GM20431 (cell line): ENCODE data around the gene CPA2.
"Not testable (repeated sequence)": the region's sequence is repeated elsewhere in the genome, so short reads cannot be mapped to it uniquely, and the experiment has no call there.

Source experiments
- in situ Hi-C: fragments of 300-500 bp; cut with MseI, MboI; formaldehyde crosslinking; loops from one replicate; pipeline ENCODE4 v1.15.0; 2020; ENCODE audit warnings: low sequenced_read_pairs; ENCODE audit not compliant: unreplicated experiment

CPA2 gene

DNA sequence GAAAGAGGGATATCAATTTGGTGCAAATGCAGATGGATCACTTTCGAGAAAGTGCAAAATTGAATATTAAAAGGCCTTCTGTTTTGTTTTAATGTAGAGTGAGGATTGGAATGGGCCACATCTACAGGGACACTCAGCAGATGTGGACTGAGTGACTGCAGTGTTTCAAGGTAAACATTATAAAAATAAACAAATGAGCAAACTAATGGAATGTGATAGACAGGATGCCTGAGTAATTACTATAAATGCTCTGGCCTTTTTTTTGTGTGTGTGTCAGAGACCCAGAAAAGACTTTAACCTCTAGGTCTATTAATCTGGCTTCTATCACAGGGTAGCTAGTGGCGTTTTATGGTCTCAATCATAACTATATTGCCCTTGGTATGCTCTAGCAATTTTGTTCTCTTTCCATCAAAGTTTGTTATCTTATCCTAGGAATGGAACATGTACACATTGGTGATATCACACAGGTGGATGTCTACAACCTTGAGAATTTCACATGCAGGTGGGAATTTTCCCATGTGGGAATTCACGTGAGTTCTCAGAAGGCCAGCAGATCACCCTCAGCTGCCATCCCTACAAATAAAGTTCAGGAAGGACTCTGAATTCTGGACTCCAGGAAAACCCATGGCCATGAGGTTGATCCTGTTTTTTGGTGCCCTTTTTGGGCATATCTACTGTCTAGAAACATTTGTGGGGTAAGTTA lies at the start of gene CPA2:
TSS of gene CPA2 (plus strand) at position 606 of the 703 bp plus-strand sequence. CDS start at position 625, 19 bp downstream.
- in situ Hi-C loops: no loop called here

DNA sequence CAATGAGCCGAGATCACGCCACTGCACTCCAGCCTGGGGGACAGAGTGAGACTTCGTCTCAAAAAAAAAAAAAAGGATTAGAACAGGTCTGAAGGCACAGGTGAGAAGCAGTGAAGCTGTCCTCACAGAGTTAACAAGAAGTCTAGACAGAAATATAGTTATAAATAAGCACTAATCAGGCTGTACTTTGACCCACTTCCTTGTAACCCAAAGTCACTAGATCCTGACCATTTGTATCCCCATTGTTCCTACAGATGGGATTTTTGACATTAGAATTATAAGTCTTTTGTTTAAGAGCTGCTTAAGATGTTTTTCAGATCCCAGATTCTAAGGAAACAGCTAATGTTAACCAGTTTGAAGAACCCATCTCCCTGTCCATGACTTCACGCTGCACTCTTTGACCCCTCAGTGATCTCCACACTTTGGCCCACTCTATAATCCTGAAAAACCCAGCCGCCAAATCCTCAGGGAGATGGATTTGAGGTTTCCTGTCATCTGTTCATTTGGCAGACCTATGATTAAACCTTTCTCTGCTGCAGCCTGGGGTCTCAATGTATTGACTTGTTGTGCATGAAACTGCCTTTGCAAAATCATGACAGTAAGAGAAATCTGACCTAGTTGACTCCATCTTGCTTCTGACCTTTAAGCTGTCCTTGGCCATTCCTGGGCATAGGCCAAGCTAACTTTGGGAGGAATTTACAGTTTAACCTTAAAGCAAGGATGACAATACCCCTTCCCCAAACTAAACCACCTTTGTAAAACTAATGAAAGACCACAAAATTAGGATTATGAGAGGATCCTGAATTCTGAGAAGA lies 47.6 kb upstream of the CPA2 start:
- in situ Hi-C loops: no loop called here

DNA sequence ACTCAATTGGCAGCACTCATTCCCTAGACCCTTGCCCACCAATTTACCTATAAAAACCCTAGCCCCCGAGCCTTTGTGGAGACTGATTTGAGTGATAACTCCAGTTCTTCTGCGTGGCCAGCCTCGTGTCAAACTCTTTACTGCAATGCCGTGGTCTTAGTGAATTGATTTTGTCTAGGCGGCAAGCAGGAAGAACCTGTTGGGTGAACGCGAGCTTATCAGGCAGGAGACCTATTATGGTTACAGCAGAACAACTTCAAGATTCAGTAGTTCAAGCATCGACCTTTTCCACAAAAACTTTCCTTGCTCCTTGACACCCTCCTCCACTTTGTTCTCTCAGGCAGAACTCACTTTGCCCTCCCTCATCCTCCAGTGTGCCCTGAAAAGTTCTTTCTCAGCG lies 46.8 kb upstream of the CPA2 start:
- in situ Hi-C loops: no loop called here

DNA sequence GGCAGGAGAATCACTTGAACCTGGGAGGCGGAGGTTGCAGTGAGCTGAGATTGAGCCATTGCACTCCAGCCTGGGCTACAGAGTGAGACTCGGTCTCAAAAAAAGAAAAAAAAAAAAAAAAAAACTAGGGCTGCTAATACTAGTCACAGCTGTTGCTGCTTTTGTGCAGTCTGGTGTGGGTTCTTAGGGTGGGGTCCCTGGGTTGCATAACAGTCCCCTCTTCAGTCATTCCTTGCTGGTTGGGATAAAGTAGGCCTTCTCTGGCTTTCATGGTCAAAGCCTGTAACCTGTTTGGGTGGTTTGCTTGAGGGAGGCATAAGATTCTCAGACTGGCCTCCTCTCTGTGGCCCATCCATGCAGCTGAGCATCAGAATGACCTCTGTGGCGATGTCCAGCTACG lies 44.9 kb upstream of the CPA2 start:
- in situ Hi-C loops: no loop called here

DNA sequence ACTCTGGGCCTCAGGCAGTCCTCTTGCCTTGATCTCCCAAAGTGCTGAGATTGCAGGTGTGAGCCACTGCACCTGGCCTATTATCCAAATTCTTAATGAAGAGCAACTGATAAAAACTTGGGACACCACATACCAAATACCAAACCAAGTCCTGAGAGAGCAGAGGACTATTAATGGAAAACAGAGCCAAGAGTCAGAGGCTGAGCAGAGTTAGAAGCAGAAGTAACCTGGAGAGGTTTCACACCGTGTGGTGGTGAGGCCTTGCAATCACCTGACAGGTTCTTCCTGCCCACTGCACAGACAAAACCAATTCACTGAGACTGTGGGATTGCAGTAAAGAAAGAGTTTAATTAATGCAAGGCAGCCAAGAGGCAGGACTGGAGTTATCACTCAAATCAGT lies 43.0 kb upstream of the CPA2 start:
- in situ Hi-C loops: no loop called here

DNA sequence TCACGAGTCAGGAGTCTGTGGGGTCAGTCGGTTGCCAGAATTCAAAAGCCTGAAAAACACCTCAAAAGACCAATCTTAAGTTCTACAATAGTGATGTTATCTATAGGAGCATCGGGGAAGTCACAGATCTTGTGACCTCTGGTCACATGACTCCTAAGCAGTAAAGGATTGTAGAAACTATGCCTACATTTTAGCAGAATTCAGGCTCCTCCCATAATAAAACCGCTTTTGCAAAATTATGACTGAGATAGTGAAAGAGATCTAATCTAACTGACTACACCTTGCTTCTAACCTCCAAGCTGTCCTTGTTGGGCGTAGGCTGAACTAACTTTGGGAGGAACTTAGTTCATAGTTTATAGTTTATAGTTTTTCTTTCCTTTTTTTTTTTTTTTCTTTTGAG lies 42.5 kb upstream of the CPA2 start:
- in situ Hi-C loops: no loop called here

DNA sequence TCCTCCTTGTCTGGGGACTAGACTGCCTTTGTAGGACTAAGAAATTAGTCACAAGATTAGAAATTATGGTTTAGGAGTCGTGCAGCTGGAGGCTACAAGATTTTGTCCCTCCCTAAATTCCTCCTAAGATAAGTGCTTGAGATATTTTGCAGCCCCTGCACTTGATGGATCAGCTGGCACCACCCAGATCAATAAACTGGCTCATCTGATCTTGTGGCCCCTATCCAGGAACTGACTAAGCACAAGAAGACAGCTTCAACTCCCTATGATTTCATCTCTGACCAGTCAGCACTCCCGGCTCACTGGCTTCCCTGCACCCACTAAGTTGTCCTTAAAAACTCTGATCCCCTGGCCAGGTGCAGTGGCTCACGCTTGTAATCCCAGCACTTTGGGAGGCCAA lies 41.7 kb upstream of the CPA2 start:
- in situ Hi-C loops: not testable (repeated sequence)

DNA sequence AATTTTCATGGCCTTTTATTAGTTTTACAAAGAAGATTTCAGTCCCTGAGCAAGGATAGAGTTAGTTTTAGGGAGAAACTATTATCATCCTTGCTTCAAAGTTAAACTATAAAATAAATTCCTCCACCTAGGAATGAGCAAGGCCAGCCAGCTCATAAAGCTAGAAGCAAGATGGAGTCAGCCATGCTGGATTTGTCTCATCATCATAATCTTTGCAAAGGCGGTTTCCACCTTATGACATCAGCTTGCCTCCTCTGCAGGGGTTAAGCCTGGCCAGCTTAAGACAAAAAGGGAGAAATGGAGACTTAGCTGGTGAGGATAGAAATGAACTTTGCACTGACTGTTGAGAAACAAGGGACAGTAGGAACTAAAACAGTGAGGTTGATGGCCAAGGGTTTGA lies 40.3 kb upstream of the CPA2 start:
- in situ Hi-C loops: no loop called here

DNA sequence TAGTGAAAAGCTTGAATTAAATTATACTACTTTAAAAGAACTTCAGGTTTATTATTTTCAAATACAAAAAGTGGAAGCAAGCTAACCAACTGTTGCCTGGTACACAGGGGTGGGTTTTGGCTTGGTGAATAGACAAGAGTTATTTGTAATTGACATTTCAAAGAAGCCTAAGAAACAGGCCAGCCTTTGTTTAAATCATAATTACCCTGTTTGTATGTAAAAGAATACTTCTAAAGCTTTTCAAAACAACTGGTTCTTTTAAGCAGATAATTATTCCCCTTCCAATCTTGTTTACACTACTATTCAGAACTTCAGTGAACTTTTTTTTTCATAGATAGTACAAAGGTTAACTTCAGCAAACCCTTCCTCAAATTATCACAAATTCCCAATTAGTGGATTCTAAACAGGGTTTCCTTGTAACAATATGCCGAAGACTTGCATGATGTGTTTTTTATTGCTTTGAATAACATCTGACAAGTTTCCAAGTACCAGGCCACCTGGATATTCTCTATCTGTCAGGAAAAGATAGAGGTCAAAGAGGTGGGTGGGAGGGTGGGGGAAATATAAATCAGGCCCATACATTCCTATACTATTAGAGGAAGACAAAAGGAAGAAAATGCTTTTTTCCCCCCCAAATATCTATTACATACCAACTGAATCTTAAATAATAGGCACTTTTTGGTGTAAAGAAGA lies 38.6 kb upstream of the CPA2 start:
- in situ Hi-C loops: no loop called here

DNA sequence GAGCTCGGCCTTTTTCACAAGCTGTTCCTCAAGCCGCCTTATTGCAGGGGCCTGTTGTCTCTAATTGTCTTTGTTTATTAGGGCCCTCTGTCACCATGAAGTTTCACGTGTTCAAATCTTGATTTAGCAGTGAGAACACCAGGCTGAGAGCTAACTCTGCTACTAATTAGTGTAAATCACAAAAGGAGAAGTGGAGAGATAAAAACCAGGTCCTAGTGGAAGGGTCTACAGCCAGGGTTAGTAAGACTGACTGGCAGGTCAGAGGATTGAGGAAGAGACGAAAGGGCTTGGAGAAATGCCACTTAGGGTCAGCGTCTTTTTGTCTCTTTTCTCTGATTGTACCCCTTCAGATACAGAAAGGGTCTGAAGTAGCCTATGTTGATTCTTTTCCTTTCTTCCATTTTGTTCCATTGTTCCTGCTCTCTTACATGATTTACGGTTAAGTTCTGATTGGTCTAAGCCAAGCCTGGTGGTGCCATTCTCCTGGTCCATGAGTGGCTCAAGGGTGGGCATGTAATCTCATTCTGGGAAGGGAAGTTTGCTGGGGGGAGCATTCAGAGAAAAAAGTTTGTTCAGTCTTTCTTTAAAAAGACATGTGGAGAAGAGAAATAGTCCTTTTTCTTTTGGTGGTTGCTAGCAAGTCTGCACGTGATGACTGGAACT lies 37.7 kb upstream of the CPA2 start:
- in situ Hi-C loops: no loop called here

DNA sequence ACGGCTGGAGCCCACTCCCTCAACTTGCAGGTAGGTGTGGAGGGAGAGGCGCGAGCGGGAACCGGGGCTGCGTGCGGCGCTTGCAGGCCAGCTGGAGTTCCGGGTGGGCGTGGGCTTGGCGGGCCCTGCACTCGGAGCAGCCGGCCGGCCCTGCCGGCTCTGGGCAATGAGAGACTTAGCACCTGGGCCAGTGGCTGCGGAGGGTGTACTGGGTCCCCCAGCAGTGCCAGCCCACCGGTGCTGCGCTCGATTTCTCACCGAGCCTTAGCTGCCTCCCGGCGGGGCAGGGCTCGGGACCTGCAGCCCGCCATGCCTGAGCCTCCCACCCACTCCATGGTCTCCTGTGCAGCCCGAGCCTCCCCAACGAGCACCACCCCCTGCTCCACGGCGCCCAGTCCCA lies 36.7 kb upstream of the CPA2 start:
- in situ Hi-C loops: not testable (repeated sequence)

DNA sequence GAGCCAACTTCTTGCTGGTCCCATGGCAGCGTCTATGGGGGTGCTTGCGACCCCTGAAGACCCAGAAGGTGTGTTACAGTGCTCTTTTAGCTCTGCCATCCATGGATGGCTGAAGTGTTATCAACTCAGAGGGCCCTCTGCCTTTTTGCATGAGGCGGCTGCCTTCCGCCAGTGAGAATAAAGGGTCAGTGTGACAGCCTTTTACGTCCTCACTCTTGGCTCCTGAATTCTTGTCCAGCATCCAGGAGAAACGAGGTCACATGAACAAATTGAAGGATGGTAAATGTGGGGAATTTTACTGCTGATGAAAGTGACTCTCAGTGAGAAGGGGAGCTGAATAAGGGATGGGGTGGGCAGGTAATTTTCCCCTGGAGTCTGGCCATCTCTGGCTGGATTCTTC lies 34.9 kb upstream of the CPA2 start:
- in situ Hi-C loops: no loop called here

DNA sequence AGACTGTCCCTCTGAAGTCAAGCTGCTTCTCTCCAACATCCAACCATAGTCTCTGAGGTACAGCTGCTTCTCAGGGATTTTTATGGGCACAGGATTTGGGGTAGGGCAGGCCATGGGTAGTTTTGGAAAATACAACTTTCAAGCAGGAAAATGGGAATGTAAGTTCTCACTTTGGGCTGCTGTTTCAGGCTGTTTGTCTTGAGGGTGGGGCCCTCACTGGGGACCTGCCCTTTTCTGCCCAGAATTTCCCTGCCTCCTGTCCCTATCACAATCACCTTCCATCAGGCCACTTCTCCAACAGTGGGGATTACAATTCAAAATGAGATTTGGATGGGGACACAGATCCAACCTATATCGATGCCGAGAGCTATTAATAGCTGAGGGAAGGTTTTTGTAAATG lies 34.5 kb upstream of the CPA2 start:
- in situ Hi-C loops: no loop called here

DNA sequence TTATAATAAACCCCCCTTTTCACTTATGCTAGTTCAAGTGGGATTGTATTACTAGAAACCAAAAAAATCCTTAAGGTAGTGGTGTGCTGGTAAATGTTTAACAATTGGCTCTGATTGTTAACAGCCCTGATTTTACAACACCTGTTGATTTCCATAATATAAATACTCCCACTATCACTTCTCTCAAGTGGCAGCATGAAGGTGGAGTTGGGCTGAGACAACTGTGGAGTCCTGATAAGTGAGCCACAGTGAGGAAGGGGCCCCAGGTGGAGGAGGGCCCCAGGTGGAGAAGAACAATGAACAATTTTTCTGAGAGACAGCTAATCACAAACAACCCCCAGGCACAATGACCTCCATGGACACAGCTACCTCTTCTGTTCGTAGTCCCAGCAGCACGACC lies 32.6 kb upstream of the CPA2 start:
- in situ Hi-C loops: no loop called here

DNA sequence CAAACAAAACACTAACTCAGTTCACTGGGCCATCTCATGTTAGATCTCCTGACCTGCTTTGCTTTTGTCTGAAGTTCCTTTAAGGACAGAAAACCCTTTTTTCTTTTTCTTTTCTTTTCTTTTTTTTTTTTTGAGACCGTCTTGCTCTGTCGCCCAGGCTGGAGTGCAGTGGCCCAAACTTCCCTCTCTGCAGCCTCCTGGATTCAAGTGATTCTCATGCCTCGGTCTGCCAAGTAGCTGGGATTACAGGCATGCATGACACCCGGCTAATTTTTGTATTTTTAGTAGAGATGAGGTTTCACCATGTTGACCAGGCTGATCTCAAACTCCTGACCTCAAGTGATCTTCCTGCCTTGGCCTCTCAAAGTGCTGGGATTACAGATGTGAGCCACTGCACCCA lies 30.3 kb upstream of the CPA2 start:
- in situ Hi-C loops: not testable (repeated sequence)

DNA sequence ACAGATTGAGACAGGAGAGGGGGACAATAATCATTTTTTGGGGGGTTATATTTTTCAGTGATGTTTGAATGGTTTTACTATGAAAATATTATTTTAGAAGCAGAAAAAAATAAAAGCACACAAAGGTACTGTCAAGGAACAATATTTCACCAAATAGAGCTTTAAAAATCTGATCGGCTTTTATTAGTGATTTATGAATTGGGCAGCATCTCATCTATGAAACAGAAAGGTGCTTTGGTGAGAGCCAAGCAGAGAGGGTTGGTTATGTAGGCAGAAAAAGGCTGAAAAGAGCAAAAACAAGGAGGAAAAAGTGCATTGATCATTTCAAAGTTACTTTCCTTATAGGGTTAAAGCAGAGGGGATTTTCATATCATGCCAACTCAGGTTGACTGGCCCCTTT lies 26.4 kb upstream of the CPA2 start:
- in situ Hi-C loops: no loop called here

DNA sequence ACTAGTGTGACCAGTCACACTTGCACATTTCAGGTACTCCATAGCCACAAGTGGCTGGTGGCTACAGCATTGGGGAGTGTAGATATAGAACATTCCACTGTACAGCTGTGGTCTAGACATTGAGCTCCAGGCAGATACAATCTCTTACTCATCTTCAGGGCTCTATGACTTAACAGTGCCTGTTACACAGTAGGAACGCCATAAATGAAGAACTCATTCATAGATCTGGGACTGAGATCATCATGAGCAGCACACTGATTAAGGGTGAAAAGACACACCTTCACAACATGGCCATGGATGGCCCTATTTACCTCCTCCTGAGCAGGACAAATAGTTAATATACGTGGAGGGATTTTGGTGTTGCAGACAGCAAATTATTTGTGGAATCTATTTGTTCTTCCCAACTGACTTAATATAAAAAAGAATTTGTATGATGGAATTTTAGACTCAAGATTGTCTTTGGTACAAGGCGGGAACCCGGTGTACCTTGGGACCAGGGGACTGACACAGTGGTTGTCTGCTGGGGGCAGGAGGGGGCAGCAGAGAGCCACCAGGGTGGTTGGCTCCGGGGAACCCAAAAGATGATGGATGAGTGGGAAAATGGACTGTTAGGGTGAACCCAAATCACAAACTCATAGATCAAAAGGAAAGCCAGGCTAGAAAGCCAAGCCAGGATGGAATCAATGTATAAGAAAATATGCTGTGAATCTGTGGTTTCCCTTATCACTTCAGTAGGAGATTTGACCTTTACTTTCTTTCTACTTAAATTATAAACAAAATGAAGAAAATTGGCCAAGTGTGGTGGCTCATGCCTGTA lies 24.3 kb upstream of the CPA2 start:
- in situ Hi-C loops: no loop called here

DNA sequence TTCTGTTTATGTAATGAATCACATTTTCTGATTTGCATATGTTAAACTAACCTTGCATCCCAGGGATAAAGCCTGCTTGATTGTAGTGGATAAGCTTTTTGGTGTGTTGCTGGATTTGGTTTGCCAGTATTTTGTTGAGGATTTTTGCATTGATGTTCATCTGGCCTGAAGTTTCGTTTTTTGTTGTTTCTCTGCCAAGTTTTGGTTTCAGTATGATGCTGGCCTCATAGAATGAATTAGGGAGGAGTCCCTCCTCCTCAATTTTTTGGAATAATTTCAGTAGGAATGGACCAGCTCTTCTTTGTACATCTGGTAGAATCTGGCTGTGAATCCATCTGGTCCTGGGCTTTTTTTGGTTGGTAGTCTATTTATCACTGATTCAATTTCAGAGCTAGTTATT lies 23.2 kb upstream of the CPA2 start:
- in situ Hi-C loops: not testable (repeated sequence)

DNA sequence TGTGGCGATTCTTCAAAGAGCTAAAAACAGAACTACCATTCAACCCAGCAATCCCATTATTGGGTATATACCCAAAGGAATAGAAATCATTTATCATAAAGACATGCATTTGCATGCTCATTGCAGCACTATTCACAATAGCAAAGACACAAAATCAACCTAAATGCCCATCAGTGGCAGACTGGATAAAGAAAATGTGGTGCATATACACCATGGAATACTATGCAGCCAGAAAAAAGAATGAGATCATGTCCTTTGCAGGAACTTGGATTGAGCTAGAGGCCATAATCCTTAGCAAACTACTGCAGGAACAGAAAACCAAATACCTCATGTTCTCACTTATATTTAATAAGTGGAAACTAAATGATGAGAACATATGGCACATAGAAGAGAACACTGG lies 20.2 kb upstream of the CPA2 start:
- in situ Hi-C loops: not testable (repeated sequence)

DNA sequence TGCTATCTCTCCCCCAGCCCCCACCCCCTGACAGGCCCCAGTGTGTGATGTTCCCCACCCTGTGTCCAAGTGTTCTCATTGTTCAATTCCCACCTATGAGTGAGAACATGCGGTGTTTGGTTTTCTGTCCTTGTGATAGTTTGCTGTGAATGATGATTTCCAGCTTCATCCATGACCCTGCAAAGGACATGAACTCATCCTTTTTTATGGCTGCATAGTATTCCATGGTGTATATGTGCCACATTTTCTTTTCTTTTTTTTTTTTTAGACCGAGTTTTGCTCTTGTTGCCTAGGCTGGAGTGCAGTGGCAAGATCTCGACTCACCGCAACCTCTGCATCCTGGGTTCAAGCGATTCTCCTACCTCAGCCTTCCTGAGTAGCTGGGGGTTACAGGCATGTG lies 17.8 kb upstream of the CPA2 start:
- in situ Hi-C loops: not testable (repeated sequence)
